Activated naive CD4-positive, alpha-beta T cell treated with anti-CD3 and anti-CD28 coated beads, Interleukin-2, amount 50 U/mL, for 16 hours (primary cell): Measurements from ENCODE around the gene RNF11.

ENCODE experiments used
- DNase-seq: peaks from one replicate; pipeline ENCODE4 v3.0.0-alpha.2; 2020

The RNF11 gene

DNA sequence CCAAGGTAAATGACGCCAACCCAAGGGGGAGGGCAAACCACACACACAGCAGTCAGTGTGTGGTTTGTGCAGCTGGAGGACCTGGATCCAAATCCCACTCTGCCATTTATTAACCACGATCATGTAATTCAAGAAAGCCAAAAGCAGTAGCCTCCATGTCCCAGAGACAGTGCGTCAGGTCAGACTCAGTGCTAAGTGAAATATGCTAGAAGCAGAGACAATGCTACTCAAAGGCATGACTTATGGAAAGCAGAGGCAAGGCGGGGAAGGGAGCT is 80.7 kb downstream of the RNF11 start:
- no peak for DNase-seq

- no peak for DNase-seq
Measured at GRCh38 chr1:51317798-51318197, 81.7 kb downstream of the RNF11 start.

DNA sequence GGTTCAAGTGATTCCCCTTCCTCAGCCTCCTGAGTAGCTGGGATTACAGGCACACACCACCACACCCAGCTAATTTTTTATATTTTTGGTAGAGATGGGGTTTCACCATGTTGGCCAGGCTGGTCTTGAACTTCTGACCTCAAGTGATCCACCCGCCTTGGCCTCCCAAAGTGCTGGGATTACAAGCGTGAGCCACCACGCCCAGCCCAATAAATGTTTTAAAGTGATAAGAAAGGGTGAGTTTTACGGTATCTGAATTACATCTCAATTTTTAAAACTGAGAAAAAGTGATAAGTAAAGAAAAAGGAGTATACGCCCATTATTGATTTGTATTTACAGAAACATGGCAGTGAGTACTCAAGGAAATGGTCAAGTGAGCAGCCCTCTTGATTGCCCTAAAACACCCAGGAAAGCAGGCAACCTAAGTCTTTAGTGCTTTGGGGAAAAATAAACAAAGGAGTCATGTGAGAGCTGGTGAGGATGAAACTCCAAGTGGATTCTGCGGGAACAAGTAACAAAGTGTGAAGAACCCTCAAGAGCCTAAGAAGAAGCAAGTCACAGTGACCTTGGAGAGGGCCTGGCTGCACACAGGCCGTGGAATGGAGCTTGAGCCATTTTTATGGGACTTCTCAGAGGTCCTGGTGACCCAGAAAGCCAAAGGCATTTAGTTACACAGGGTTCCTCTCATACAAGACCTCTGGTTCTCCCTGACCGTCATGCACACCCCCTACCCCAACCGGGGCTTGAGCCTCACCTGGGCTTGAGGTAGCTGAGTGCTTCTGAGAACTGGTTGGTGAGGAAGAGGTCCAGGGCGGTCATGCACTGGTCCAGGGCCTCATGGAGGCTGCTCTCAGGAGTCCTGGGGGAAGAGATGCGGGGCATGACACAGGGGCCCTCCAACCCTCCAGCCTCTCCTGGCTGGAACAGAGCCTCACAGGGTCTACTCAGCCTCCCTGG is 85.2 kb downstream of the RNF11 start:
- DNase-seq = no peak

DNA sequence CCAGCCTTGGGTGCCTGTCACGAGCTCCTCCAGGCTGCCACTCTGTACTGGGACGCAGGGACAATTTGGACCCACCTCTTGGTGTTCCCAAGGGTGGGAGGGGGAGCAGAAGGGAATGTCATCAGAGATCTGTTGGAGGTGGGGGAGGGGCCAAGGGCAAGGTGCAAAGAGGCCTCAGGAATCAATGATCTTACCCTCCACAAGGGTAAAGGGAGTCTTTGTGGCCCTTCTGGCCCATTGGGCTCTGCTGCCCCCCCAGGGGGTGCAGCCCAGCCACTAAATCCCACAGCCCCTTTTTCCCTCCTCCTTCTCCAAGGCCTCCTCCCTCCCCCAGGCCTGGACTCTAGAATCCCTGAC is 85.8 kb downstream of the RNF11 start:
- DNase-seq = no peak

DNA sequence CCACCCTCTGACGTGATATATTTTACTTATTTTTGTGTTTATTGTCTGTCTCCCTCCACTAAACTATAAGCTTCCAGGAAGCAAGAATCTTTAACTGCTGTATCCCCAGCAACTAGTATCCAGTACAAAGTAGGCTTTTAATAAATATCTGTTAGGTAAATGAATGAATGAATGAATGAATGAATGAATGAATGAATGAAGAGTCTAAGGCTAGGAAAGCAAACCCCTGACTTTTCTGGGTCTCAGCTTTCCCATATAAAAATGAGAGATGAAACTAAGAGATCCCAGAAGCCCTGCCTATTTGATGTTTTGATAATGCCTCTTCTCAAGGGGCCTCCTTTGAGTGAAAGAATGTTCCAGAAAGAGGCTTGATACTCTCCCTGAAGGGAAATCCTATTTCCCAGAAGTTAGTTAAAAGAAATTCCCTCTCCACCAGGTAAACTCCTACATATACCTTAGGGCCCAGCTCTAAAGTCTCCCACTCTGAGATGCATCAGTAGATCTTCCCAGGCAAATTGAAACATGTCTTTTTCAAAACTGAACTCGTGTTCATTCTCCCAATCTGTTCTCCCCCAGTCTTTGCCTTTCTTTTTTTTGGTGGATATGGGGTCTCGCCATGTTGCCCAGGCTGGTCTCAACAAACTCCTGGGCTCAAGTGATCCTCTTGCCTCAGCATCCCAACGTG is 86.5 kb downstream of the RNF11 start:
- DNase-seq = no peak
